T follicular helper cell (primary cell): ENCODE results near the gene PCBP4.
A peak's percentile ranks its signal among the peaks of the same experiment; 100 is the strongest.
"Not testable (repeated sequence)": the region's sequence is repeated elsewhere in the genome, so short reads cannot be mapped to it uniquely, and the experiment has no call there.

ENCODE experiments used
- DNase-seq: peaks from one replicate; pipeline ENCODE4 v3.0.0-alpha.2; 2020; ENCODE audit warnings: low read depth

Gene PCBP4

DNA sequence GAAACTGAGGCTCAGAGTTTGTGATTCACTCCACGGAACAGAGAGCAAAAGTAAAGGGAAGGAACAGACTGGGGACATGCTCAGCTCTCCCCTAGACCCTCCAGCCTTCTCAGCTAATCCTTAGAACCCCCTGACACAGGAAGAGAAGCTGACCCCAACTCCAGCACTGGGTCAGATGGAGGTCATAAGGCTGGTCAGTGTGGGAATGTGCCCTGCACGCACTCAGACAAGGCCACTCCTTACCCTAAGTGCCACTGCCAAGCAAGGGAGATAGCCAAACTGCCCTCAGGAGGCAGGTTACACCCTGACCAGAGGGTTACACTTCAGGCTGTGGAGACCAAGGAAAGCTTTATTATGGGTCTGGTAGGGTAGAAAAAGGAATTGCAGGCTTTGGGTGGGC is 27.3 kb upstream of the PCBP4 start:
- no peak for DNase-seq

DNA sequence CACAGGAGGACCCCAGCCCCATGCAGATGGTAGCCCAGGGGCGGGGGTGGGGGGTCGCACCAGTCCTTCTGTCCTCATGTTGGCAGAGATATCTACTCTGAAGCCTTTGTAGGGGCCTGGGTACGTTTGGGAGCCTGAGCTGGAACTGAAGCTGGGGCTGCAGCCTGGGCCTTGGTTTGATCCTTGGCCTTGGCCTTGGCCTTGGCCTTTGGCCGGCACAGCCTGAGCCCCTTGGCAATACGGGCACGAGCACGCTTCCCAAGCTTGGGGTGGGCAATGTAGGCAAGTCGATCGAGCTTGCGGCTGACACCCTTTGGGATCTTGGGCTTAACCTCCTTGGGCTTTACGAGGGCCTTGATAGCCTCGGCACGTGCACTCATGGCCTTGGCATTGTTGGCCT is 26.4 kb upstream of the PCBP4 start:
- not testable (repeated sequence) for DNase-seq

DNA sequence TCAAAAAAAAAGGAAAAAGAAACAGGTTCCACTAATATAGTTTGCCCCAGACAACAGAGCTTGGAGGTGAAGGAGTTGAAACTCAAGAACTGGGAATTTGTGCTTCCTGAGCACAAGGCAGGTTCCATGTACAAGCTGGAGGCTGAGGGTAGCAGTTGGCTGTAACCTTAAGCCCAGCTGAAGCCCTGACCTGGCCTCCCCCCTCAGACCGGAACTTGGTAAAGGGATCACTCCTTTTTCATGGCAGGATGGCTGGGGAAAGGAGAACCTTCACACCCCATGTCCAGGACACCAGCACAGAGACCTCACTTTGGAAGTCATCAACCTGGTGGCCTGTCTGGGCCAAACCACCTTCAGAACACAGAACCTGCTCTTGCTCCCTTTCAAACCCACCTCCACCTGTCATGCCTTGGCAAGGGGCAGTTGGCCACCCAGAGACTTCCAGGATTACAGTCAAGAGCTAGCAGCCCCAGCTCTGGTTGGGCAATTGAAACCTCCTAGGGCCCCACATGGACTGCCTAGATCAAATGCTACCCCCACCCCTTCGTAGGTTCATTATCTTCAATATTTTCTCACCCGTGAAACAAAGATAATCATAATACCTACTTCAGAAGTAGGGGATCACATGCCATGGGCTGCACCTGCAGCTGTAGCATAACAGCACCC is 24.9 kb upstream of the PCBP4 start:
- no peak for DNase-seq

DNA sequence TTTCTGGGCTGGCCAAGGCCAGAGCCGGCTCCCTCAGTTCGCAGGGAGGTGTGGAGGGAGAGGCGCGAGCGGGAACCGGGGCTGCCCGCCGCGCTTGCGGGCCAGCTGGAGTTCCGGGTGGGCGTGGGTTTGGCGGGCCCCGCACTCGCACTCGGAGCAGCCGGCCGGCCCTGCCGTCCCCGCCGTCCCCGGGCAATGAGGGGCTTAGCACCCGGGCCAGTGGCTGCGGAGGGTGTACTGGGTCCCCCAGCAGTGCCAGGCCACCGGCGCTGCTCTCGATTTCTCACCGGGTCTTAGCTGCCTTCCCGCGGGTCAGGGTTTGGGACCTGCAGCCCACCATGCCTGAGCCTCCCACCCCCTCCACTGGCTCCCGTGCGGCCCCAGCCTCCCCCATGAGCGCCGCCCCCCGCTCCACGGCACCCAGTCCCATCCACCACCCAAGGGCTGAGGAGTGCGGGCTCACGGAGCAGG is 23.3 kb upstream of the PCBP4 start:
- DNase-seq = not testable (repeated sequence)

DNA sequence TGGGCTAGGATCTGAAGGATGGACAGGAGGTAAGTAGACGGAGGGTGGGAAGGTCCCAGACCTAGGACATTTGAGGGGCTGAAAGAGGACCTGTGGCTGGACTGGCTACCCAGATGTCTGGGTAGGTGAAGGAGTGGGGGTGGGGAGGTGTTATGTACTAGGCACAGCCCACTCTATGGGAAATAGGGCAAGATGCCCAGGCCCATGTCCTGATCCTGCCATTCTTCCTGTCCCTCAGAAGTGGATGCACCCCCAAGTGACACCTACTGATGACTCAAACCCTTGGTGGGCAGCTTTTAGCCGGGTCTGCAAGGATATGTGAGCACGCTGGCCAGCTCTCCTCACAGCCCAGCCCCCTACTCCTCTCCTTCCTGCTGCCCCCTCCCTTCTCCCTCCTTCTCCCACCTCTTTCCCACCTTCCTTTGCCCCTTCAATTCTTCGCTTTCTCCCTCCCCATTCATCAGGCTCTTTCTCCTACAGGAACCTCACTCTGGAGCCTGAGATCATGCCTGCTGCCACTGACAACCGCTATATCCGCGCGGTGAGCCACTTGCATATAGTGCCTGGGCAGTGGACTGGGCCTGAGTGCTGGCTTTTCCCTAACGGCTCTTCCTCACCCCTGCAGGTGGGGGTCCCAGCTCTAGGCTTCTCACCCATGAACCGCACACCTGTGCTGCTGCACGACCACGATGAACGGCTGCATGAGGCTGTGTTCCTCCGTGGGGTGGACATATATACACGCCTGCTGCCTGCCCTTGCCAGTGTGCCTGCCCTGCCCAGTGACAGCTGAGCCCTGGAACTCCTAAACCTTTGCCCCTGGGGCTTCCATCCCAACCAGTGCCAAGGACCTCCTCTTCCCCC is 21.3 kb upstream of the PCBP4 start:
- no peak for DNase-seq

DNA sequence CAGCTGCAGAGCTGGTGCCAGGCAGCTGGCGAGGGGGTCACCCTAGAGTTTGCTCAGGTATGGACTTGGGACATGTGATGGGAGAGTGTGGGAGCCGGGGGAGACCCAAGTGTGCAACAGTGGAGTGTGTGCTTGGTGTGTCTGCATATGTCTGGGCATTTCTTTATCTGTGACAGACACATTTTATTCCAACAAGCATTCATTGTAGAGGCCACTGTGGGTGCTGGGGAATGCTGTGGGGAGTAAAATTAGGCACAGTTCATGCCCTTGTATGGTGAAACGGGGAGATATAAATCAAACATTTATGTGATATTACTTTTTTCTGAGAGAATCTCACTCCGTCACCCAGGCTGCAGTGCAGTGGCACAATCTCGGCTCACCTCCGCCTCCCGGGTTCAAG is 20.3 kb upstream of the PCBP4 start:
- DNase-seq = no peak

DNA sequence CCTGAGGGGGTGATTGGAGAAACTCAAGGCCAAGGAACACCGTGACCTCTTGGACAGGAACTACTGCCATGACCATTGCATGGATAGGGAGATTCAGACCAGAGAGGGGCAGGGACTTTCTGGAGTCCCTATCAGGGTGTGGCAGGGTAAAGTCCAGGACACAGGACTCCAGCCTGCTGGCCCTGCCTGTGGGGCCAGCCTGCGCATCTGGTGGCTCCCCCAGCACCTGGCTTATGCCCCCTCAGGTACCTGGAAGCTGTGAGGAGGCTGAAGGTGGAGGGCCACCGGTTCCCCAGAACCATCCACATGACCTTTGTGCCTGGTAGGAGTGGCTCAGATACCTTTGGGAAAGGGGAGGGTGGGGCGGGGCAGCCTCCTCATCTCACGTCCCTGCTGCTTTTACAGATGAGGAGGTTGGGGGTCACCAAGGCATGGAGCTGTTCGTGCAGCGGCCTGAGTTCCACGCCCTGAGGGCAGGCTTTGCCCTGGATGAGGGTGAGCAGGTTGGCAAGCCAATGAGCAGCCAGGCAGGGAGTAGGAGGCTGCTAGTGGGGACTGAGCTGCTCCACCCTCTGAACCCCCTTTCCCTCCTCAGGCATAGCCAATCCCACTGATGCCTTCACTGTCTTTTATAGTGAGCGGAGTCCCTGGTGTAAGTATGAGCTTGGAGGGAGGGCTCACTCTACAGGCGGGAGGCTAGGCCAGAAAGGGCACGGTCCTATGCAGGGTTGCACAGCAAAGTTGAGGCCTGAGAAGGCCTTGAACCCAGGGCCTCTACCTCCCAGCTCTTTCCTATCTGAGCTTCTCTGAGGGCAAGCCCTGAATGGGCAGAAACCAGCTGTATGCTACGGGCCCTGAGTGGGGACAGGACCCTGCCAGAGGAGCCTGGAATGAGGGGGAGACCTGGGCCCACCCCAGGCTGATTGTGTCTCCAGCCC is 19.0 kb upstream of the PCBP4 start:
- no peak for DNase-seq

DNA sequence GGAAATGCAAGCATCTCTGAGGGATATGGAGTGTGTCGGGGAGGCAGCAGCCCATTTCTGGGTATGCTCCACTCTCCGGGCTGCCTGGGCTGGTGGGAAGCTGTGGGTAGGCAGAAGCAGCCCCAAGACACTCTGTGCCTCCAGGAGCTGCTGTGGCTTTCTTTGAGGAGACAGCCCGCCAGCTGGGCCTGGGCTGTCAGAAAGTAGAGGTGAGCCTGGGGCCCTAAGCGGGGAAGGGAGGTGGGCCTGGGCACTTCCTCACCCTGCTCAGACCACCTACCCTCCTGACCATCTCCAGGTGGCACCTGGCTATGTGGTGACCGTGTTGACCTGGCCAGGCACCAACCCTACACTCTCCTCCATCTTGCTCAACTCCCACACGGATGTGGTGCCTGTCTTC is 17.8 kb upstream of the PCBP4 start:
- DNase-seq = no peak

DNA sequence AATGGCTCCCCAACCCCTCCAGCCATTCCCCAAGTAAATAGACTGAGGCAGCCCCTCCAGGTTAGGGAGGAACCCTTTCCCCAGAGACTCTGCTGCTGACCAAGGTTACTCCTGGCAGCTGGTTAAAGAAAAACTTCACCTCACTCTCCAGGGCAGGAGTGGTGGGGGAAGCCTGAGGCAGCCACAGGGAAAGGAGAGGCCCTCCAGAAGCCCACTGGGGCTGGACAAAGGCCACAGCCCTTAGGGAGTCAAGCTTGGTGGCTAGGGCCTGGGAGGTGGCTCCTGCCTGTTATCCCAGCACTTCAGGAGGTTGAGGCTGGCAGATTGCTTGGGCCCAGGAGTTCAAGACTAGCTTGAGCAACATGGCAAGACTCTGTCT is 17.0 kb upstream of the PCBP4 start:
- DNase-seq = no peak

GRCh38 chr3:51983578-51984268 is 16.5 kb upstream of the PCBP4 start:
- no peak for DNase-seq

GRCh38 chr3:51982838-51983577 is 15.8 kb upstream of the PCBP4 start, which contains the start of gene ACY1:
Gene ACY1 (plus strand): TSS chr3:51983535. CDS start chr3:51984065, 530 bp downstream.
- peak; percentile 55 for DNase-seq

DNA sequence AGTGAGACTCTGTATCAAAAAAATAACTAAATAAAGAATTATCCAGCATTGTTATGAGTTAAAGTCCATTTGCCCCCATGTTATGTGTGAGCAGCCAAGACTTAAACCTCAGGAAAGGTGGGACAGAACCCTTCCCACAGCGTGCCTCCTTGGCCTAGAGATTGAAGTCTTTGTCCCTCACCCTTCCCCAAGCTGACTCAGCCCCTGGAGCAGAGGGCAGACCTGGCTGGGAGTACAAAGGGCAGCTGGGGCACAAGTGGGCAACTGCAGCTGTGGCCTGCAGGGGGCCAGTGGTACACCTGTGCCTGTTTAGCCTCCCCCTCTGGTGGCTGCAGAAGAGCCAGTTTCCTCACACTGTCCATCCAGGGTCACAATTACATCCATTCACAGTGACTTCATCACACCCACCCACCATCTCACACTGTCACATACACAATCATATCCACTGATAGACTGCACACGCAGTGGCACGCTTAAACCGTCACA is 15.1 kb upstream of the PCBP4 start:
- no peak for DNase-seq

DNA sequence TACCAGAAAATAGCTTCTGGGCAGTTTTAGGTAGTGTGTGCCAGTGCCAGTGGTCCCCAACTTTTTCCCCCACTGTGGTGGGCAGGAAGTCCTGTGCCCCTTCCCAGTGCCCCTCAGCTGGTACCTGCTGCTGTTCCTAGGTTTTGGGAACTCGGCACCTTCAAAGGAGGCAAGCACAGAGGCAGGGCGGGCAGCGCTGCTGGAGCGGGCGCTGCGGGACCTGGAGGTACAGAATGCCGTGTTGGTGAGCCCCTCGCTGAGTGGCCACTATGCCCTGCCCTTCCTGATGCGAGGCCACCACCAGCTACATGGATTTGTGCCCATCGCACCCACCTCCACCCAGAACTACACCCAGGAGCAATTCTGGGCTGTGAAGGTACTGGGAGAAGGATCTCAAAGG is 13.0 kb upstream of the PCBP4 start:
- no peak for DNase-seq

- DNase-seq = no peak
Observed at GRCh38 chr3:51978143-51978502, 10.9 kb upstream of the PCBP4 start.

- no peak for DNase-seq
Observed at GRCh38 chr3:51977446-51978142, 10.3 kb upstream of the PCBP4 start.

GRCh38 chr3:51975852-51976549 is 8.7 kb upstream of the PCBP4 start:
- DNase-seq = no peak

GRCh38 chr3:51974963-51975851 is 8.0 kb upstream of the PCBP4 start, which contains the start of gene ABHD14A:
Gene ABHD14A (plus strand): TSS chr3:51975064. CDS start chr3:51975136, 72 bp downstream.
- peak; percentile 57 for DNase-seq

DNA sequence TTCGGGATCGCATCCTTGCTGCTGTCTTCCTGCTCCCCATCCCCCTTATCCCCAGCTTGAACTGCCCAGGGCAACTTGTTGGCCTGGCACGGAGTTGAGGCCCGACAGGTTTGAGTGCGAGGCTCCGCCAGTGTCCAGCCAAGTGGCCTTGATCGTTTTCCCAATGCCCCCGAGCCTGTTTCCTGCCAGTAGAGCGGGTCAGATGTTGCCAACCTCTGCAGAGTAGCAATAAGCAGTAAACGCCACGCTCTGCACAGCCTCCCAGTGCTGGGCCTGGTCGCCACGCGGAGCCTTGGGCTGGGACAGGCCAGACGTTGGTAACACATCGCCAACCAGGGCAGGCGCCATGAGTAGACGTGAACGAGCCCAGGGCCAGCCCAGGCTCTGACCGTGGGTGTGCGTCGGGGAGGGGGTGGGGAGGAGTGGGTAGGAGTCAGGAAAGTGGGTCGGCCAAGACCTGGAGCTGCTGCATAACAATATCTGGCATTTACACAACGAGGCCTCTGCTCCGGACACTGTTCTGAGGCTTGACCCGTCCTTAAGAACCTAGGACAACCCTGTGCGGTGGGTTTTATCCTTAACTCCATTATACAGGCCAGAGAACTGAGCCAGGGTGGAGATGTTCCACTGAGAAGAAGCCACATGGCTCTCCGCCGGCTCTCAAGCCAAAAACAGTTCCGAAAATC is 7.2 kb upstream of the PCBP4 start:
- no peak for DNase-seq
